ENCODE results near the gene LIN28B. TPM values are rescaled to one million over a fixed set of nuclear protein-coding genes. Genes with fewer than 3 reads are reported as not detected.

LIN28B gene
- total and polyA plus RNA-seq, 4 donors, result 0.12 to 0.14 TPM; not detected in 2

- no peak for TF ChIP-seq CTCF (IDR thresholded peaks at IDR 0.05; ENCODE audit: control extremely low read depth, extremely low read depth)
- H3K9ac ChIP-seq (ENCODE audit: insufficient read depth in 1 of 2, low read length in 2 of 2), result no peak overlapping the region
- 82 to 84% methylated on average over 2 of the region's 2 CpGs for WGBS, 2 donors
- no peaks in the 10 kb centered on the region for H3K4me1 ChIP-seq (ENCODE audit: control insufficient read depth in 5 of 5, insufficient read depth in 5 of 5, low read length in 5 of 5)
- no peak overlapping the region for H3K27ac ChIP-seq (ENCODE audit: low read depth in 1 of 2, low read length in 1 of 2)
- no peak overlapping the region for H3K4me3 ChIP-seq
- DNase-seq (no peak), ATAC-seq (ENCODE audit: insufficient read depth, low FRiP score) (no peak)
- no peaks in the 10 kb centered on the region for H3K36me3 ChIP-seq (ENCODE audit: control insufficient read depth in 4 of 4, insufficient read depth in 4 of 4, low read length in 4 of 4)
- no peaks in the 10 kb centered on the region for H3K27me3 ChIP-seq (ENCODE audit: control insufficient read depth in 3 of 3, insufficient read depth in 3 of 3, low read length in 2 of 3)
- H3K9me3 ChIP-seq (ENCODE audit: control insufficient read depth in 4 of 4, insufficient read depth in 3 of 4, low read length in 3 of 4), result no peaks in the 10 kb centered on the region
Observed at GRCh38 chr6:105029581-105029980, 72.7 kb downstream of the LIN28B start.

GRCh38 chr6:105034470-105034869 is 77.6 kb downstream of the LIN28B start:
- no peaks in the 10 kb centered on the region for H3K27me3 ChIP-seq (ENCODE audit: control insufficient read depth in 3 of 3, insufficient read depth in 3 of 3, low read length in 2 of 3)
- H3K27ac ChIP-seq (ENCODE audit: low read depth in 1 of 2, low read length in 1 of 2), result no peak overlapping the region
- TF ChIP-seq CTCF (IDR thresholded peaks at IDR 0.05; ENCODE audit: control extremely low read depth, extremely low read depth), result no peak
- no peaks in the 10 kb centered on the region for H3K9me3 ChIP-seq (ENCODE audit: control insufficient read depth in 4 of 4, insufficient read depth in 3 of 4, low read length in 3 of 4)
- H3K4me1 ChIP-seq (ENCODE audit: control insufficient read depth in 5 of 5, insufficient read depth in 5 of 5, low read length in 5 of 5), result no peaks in the 10 kb centered on the region
- H3K9ac ChIP-seq (ENCODE audit: insufficient read depth in 1 of 2, low read length in 2 of 2), result no peak overlapping the region
- DNase-seq (no peak), ATAC-seq (ENCODE audit: insufficient read depth, low FRiP score) (no peak)
- 94% methylated on average over 1 of the region's 1 CpG for WGBS, 2 donors
- no peak overlapping the region for H3K4me3 ChIP-seq
- H3K36me3 ChIP-seq (ENCODE audit: control insufficient read depth in 4 of 4, insufficient read depth in 4 of 4, low read length in 4 of 4), result no peaks in the 10 kb centered on the region

GRCh38 chr6:105035299-105035698 is 78.4 kb downstream of the LIN28B start:
- no peak for TF ChIP-seq CTCF (IDR thresholded peaks at IDR 0.05; ENCODE audit: control extremely low read depth, extremely low read depth)
- ATAC-seq (ENCODE audit: insufficient read depth, low FRiP score) (no peak), DNase-seq (no peak)
- Histone ChIP-seq H3K9me3 (ENCODE audit: control insufficient read depth in 4 of 4, insufficient read depth in 3 of 4, low read length in 3 of 4) (no peaks in the 10 kb centered on the region), H3K9ac (ENCODE audit: insufficient read depth in 1 of 2, low read length in 2 of 2) (no peak overlapping the region), H3K4me3 (no peak overlapping the region), H3K27me3 (ENCODE audit: control insufficient read depth in 3 of 3, insufficient read depth in 3 of 3, low read length in 2 of 3) (no peaks in the 10 kb centered on the region), H3K27ac (ENCODE audit: low read depth in 1 of 2, low read length in 1 of 2) (no peak overlapping the region), H3K4me1 (ENCODE audit: control insufficient read depth in 5 of 5, insufficient read depth in 5 of 5, low read length in 5 of 5) (no peaks in the 10 kb centered on the region), H3K36me3 (ENCODE audit: control insufficient read depth in 4 of 4, insufficient read depth in 4 of 4, low read length in 4 of 4) (no peaks in the 10 kb centered on the region)

- Histone ChIP-seq H3K36me3 (ENCODE audit: control insufficient read depth in 4 of 4, insufficient read depth in 4 of 4, low read length in 4 of 4) (no peaks in the 10 kb centered on the region), H3K27me3 (ENCODE audit: control insufficient read depth in 3 of 3, insufficient read depth in 3 of 3, low read length in 2 of 3) (no peaks in the 10 kb centered on the region), H3K9ac (ENCODE audit: insufficient read depth in 1 of 2, low read length in 2 of 2) (no peak overlapping the region), H3K9me3 (ENCODE audit: control insufficient read depth in 4 of 4, insufficient read depth in 3 of 4, low read length in 3 of 4) (no peaks in the 10 kb centered on the region), H3K4me1 (ENCODE audit: control insufficient read depth in 5 of 5, insufficient read depth in 5 of 5, low read length in 5 of 5) (no peaks in the 10 kb centered on the region), H3K4me3 (no peak overlapping the region), H3K27ac (ENCODE audit: low read depth in 1 of 2, low read length in 1 of 2) (no peak overlapping the region)
- no peak for ATAC-seq (ENCODE audit: insufficient read depth, low FRiP score)
- no peak for TF ChIP-seq CTCF (IDR thresholded peaks at IDR 0.05; ENCODE audit: control extremely low read depth, extremely low read depth)
- 91 to 95% methylated on average over 1 of the region's 1 CpG for WGBS, 2 donors
- DNase-seq, result no peak
Observed at GRCh38 chr6:105036351-105036750, 79.4 kb downstream of the LIN28B start.

Measured in lung (tissue), 12 donors.